ENCODE measurements around the gene NPM3.
A peak's percentile ranks its signal among the peaks of the same experiment; 100 is the strongest.

The NPM3 gene

GRCh38 chr10:101782811-101783735 lies at the start of gene NPM3:
TSS of gene NPM3 (minus strand) at chr10:101783446. CDS start at chr10:101783390, 56 bp downstream.
- DNase-seq, result peak; percentile 91

GRCh38 chr10:101832325-101832771 lies 49.1 kb upstream of the NPM3 start:
- DNase-seq, result no peak

- no peak for DNase-seq
Observed at GRCh38 chr10:101831169-101831811, 48.0 kb upstream of the NPM3 start.

- DNase-seq, result peak; percentile 91
Observed at GRCh38 chr10:101830322-101831168, 47.3 kb upstream of the NPM3 start.

- peak; percentile 61 for DNase-seq
Observed at GRCh38 chr10:101829561-101830315, 46.5 kb upstream of the NPM3 start.

GRCh38 chr10:101828766-101829551 lies 45.7 kb upstream of the NPM3 start:
- no peak for DNase-seq

GRCh38 chr10:101827919-101828600 lies 44.8 kb upstream of the NPM3 start:
- no peak for DNase-seq

- no peak for DNase-seq
Observed at GRCh38 chr10:101826852-101827434, 43.7 kb upstream of the NPM3 start.

- no peak for DNase-seq
Observed at GRCh38 chr10:101824736-101825135, 41.5 kb upstream of the NPM3 start.

- no peak for DNase-seq
Observed at GRCh38 chr10:101818872-101819633, 35.8 kb upstream of the NPM3 start.

- peak; percentile 99 for DNase-seq
Observed at GRCh38 chr10:101818119-101818871, 35.0 kb upstream of the NPM3 start, which contains the start of gene OGA. TSS of gene OGA (minus strand) at chr10:101818444. CDS start at chr10:101818022, 422 bp downstream.

- peak; percentile 45 for DNase-seq
Observed at GRCh38 chr10:101817337-101818118, 34.3 kb upstream of the NPM3 start.

GRCh38 chr10:101816913-101817336 lies 33.7 kb upstream of the NPM3 start:
- peak; percentile 45 for DNase-seq

- no peak for DNase-seq
Observed at GRCh38 chr10:101816376-101816775, 33.1 kb upstream of the NPM3 start.

- DNase-seq, result peak; percentile 39
Observed at GRCh38 chr10:101814466-101815071, 31.3 kb upstream of the NPM3 start.

GRCh38 chr10:101812606-101813005 lies 29.4 kb upstream of the NPM3 start:
- no peak for DNase-seq

GRCh38 chr10:101807158-101807557 lies 23.9 kb upstream of the NPM3 start:
- DNase-seq, result no peak

Measured in activated CD4-positive, alpha-beta T cell treated with anti-CD3 and anti-CD28 coated beads, Interleukin-2, amount 50 U/mL, for 16 hours (primary cell).